A549 treated with RU486 at 1 μM for 4 hours (cell line): Measurements from ENCODE around the gene SPRR2G. TPM values are rescaled to one million over a fixed set of nuclear protein-coding genes. Genes with fewer than 3 reads are reported as not detected.

ENCODE experiments used
- total RNA-seq: library from RNA; stranded (reverse); fragments of 200-300 nt; extraction: Qiagen RNA extraction; gene quantifications from 5 replicates; pipeline ENCODE4 v1.2.3, GENCODE V29; 2022; ENCODE audit warnings: low read depth

Gene SPRR2G
- total RNA-seq, result not detected in 5 replicates

GRCh38 chr1:153150846-153151245, at the start of gene SPRR2G:
Gene SPRR2G, minus strand, starts transcription at chr1:153150890. Its CDS starts 780 bp downstream, at chr1:153150110.

GRCh38 chr1:153113416-153113815, 37.3 kb downstream of the SPRR2G start, which contains the start of gene SPRR2F:
Gene SPRR2F, minus strand, starts transcription at chr1:153113516. Its CDS starts 783 bp downstream, at chr1:153112733.

Other genes with a start within 250 kb of the SPRR2G start
- gene IVL, start 242.3 kb downstream of the SPRR2G start, total RNA-seq, result 0.08 TPM in 1 of 5 replicates, not detected in the others
- gene SPRR5, start 203.7 kb downstream of the SPRR2G start, total RNA-seq, result not detected in 5 replicates
- not detected in 5 replicates for gene SPRR4, start 180.2 kb downstream of the SPRR2G start, total RNA-seq
- gene SPRR1A, start 166.8 kb downstream of the SPRR2G start, total RNA-seq, result not detected in 5 replicates
- gene SPRR3, start 149.1 kb downstream of the SPRR2G start, total RNA-seq, result not detected in 5 replicates
- gene SPRR1B, start 119.7 kb downstream of the SPRR2G start, total RNA-seq, result not detected in 5 replicates
- not detected in 5 replicates for gene SPRR2D, start 109.8 kb downstream of the SPRR2G start, total RNA-seq
- not detected in 5 replicates for gene SPRR2A, start 93.4 kb downstream of the SPRR2G start, total RNA-seq
- gene SPRR2B, start 79.3 kb downstream of the SPRR2G start, total RNA-seq, result not detected in 5 replicates
- not detected in 5 replicates for gene SPRR2E, start 56.4 kb downstream of the SPRR2G start, total RNA-seq
- gene SPRR2F, start 37.4 kb downstream of the SPRR2G start, total RNA-seq, result not detected in 5 replicates
- gene LELP1, start 52.5 kb upstream of the SPRR2G start, total RNA-seq, result not detected in 5 replicates
- gene PRR9, start 66.7 kb upstream of the SPRR2G start, total RNA-seq, result not detected in 5 replicates
- gene LORICRIN, start 108.8 kb upstream of the SPRR2G start, total RNA-seq, result not detected in 5 replicates
- not detected in 5 replicates for gene PGLYRP3, start 162.1 kb upstream of the SPRR2G start, total RNA-seq
- gene PGLYRP4, start 198.0 kb upstream of the SPRR2G start, total RNA-seq, result not detected in 5 replicates
- 0.38 to 2.0 TPM (median 1.1 TPM) in 5 replicates for gene S100A9, start 207.0 kb upstream of the SPRR2G start, total RNA-seq
- not detected in 5 replicates for gene S100A12, start 224.7 kb upstream of the SPRR2G start, total RNA-seq
- not detected in 5 replicates for gene S100A8, start 240.2 kb upstream of the SPRR2G start, total RNA-seq